NCI-H2107 (cell line): ENCODE results near the gene FTH1.
A peak's percentile ranks its signal among the peaks of the same experiment; 100 is the strongest.

Source experiments
- DNase-seq: peaks from one replicate; lab custom pipeline; 2025; lab: John Stamatoyannopoulos, UW

Gene FTH1

DNA sequence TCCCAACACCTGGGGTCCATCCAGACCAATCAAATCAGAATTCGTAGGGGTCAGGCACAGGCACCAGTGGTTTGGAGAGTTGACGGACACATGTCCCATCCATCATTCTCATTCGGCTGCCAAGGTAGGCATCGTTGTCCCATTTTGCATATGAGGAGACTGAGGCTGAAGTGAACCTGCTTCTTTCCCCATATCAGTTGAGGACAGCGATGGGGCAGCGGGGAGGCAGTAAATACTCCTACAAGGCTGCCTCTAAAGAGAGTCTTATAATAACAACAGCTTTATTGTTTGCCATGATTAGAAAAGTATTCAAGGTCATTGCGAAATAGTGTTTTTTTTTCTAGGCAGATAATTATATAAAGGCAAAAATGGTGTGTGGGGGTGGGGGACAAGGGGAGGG is 18.9 kb downstream of the FTH1 start:
- DNase-seq = no peak

DNA sequence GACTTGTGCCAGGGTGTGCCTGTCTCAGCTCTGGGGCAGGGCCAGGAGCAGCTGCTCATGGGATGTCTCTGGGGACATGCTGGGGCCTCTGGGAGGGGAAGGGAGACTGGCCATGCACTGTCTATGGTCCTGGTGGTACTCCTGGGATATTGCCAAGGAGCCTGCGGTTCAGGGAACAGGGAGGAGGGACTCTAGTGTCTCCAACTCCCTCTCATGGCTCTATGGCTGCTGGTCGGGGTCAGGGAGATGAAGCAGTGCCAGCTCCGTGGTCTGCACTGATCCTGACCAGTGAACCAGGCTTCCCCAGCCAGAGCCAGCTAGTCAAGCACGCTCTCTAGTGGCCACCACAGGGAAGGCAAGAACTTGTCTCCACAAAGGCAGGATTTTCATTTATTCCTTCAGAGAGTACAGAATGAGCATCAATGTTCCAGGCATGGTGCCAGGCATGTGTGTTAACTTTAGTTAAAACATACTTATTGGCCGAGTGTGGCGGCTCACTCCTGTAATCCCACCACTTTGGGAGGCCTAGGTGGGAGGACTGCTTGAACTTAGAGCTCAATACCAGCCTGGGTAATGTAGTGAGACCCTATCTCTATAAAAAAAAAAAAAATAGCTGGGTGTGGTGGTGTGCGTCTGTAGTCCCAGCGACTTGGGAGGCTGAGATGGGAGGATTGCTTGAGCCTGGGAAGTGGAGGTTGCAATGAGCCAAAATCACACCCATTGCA is 19.8 kb downstream of the FTH1 start:
- DNase-seq = peak; percentile 67

DNA sequence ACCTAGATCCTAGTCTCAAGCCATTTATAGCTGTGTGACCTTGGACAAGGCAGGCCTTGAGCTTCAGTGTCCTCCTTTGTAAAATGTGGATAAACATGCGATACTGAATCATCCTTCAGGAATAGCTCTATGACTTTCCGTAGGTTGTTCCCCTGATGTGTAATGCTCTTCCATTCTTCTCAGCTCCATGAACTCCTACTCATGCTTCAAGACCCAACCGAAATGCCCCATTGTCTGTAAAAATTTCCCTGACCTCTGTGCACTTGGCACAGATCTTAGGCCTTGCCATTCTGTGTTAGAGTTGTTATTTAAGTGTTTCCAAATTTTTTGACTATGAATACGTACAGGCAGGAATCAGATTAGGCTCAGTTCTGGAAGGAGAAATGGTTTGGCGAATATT is 20.5 kb downstream of the FTH1 start:
- DNase-seq = no peak

DNA sequence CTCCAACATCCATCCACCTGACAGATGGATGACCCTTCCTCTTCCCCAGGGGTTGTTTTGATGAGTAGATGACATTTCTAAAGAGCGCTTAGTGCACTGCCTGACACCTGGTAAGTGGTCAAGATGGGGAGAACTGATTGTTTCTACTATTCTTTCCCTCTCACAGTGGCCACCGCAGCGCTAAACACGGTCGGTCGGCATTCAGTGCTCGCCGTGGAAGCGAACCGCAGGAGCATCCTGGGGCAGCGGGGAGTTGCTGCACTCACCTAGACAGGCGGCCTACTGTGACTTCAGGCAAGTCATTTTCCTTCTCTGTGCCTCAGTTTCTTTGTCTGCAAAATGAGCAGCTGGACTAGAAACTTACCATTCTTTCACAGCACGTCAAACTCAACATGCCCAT is 22.2 kb downstream of the FTH1 start:
- no peak for DNase-seq

DNA sequence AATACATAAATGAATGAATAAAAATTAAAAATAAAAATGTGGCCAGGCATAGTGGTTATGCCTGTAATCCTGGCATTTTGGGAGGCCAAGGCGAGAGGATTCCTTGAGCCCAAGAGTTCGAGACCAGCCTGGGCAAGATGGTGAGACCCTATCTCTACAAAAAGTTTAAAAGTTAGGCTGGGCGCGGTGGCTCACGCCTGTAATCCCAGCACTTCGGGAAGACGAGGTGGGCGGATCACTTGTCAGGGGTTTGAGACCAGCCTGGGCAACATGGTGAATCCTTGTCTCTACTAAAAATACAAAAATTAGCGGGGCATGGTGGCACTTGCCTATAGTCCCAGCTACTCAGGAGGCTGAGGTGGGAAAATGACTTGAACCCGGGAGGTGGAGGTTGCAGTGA is 27.0 kb downstream of the FTH1 start:
- no peak for DNase-seq

DNA sequence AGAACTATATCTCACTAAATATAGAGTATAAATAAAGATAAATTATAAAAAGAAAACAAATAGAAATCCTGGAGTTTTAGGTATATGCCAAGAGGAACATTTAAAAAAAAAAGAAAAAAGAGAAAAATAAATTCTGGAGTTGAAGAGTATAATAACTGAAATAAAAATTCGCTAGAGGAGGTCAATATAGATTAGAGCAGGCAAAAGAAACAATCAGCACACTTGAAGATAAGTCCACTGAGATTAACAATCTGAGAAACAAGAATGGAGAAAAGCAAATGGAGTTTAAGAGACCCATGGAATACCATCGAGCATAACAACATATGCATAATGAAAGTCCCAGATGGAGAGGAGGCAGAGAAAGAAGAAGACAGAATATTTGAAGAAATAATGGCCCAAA is 31.6 kb downstream of the FTH1 start:
- DNase-seq = no peak

DNA sequence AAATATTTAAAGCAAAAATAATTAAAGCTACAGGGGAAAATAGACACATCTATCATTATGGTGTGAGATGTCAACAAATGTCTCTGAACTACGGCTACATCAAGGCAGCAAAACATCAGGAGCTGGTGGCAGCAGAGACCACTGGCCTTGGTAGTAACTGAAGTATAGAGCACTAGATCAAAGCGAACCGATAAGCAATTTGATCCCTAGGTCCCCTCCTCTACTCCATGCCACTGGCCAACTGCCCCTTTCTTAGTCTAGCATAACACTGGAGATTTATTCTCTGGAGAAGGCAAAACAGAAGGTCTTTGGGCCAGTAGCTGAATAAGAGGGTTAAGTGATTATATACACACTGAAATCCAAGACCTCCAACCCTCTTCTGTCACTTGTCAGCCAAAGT is 36.5 kb downstream of the FTH1 start:
- no peak for DNase-seq

DNA sequence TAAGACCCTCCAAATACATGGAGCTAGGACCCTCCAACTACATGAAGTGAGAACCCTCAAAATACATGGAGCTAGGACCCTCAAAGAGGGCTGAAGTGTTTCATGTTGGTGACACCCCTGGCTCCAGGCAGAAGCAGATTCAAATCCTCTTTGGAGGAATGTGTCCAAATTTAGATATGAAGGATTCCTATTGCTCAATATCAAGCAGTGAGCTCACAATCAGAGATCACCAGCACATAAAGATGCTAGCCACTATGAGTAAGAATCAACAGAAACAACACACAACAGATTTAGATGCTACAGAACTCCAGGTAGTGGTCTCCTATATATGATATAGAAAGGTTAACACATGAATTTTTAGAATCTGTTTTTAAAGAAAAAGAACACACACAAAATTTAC is 38.8 kb downstream of the FTH1 start:
- DNase-seq = no peak

DNA sequence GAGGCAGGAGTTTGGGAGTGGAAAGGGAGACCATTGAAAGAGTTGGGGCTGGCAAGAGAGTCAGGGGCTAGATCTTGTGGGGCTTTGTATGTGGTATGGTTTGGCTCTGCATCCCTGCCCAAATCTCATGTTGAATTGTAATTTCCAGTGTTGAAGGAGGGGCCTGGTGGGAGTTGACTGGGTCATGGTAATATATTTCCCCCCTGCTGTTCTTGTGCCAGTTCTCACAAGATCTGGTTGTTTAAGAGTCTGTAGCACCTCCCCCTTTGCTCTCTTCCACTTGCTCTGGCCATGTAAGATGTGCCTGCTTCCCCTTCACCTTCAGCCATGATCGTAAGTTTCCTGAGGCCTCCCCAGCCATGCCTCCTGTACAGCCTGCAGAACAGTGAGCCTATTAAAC is 39.9 kb downstream of the FTH1 start:
- DNase-seq = no peak

DNA sequence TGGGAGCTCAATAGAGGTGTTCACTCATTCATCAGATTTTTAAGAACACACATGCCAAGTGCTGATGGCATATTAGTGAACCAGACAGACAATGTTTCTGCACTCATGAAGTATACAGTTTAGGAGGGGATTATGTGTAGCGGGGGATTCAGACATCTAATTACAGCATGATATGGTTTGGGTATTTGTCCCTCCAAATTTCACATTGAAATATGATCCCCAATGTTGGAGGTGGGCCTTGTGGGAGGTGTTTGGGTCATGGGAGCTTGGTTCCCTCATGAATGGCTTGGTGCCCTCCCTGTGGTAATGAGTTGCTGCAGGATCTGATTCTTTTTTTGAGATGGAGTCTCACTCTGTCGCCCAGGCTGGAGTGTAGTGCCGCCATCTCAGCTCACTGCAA is 41.2 kb downstream of the FTH1 start:
- no peak for DNase-seq

DNA sequence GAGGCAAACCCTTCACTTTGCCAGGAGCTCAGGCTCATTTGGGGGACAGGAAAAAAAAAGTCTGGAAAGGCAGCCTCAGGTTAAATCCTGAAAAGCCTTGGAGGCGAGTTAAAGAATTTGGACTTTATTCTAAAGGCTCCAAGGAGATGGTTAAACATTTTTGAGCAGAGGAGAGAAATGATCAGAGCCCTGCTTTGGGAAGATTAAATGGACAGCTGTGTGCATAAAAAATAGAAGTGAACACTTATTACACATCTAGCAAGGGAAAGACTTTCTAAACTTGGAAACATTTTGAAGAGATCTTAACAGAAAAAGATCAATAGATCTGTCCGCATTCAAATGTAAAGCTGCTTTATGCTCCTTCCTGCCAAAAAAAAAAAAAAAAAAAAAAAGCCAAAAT is 41.7 kb downstream of the FTH1 start:
- DNase-seq = no peak

DNA sequence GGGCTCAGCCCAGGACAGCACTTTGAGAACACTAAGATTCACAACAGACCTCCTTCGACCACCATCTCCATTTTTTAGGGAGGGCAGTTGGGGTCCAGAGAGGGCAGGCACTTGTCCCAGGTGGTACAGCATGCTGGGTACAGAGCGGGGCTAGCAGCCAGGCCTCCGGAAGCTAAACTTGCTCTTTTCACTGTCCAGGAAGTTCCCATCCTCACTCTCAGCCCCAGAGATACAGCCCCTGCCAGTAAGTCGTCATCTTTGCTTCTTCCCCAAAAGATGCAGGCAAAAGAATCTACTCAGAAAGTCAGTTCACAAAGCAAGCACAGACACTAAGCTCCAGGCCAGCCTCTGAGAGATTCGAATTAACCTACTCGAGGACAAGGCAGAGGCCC is 43.4 kb downstream of the FTH1 start:
- DNase-seq = no peak

DNA sequence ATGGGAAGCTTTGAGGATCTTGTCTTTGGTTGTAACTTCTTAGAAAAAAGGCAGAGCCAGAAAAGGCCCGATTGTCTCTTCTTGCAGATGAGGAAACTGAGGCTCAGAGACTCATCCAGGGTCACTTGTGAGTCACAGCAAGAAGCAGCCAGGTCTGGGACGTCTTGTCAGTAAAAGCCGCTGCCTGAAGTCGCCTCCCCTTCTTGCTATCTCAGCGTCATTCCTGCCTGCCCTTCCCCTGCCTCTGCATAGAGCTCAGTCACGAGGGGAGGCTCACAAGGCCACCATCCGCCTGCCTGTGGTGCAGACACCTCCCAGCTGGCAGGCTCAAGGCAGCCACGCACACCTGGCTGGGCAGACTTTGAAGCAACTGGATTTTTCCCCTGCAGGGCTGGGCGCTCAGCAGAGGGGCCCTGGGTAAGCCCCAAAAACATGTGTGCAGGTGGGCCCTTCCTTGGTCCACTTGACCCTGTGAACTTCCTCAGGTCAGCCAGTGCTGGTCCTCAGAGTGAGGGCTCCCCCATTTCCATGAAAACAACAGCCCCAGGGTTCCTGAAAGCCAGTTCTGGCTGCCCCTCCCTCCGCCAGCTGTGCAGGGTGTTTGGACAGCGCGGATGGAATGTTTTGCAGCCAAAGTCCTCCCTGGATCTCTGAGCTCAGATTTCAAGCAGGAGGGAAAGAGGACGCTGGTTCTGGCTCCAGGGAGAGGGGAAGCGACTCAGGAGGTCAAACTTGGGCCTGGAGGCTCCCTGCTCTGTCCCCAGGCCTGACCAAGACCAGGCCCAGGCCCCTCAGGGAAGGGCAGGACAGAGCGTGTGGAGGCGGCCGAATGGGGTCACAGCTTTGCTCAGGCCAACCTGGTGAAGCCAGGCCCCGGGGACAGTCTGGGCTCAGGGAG is 44.0 kb downstream of the FTH1 start:
- no peak for DNase-seq

DNA sequence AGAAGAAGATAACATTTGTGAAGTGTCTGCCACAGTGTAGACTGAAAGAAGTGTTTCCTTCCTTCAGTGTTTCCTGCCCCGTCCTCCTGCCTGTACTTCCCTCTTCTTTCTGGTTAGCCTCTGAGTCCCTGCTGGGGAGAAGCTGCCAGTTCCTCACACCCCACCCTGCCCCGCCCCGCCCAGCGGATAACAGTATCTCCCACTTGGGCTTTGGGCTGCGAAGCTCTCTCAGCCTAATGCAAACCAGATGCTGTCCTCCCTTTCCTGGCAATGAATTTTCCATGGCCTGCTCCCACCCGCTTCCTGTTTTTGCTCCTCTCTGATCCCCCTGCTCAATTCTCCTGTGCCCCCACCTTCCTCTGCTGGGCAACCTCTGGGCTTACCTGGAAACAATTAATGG is 44.9 kb downstream of the FTH1 start:
- no peak for DNase-seq

DNA sequence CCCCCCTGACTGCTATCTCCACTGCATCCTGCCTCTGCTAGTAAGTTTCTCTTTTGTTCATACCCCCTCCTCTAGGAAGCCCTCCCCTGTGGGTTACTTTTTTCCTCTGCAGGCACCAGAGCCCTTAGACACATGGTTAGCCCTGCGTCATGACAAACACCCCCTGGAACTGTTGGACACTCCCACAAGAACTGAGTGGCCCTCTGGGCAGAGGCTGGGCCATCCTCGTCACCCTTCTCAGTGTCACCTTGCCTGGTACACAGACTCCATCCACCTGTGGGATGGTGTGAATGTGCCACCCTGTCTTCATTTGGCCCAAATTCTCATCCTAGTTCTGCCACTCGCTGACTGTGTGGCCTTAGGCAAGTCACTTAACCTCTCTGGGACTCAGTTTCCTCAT is 46.0 kb downstream of the FTH1 start:
- no peak for DNase-seq

DNA sequence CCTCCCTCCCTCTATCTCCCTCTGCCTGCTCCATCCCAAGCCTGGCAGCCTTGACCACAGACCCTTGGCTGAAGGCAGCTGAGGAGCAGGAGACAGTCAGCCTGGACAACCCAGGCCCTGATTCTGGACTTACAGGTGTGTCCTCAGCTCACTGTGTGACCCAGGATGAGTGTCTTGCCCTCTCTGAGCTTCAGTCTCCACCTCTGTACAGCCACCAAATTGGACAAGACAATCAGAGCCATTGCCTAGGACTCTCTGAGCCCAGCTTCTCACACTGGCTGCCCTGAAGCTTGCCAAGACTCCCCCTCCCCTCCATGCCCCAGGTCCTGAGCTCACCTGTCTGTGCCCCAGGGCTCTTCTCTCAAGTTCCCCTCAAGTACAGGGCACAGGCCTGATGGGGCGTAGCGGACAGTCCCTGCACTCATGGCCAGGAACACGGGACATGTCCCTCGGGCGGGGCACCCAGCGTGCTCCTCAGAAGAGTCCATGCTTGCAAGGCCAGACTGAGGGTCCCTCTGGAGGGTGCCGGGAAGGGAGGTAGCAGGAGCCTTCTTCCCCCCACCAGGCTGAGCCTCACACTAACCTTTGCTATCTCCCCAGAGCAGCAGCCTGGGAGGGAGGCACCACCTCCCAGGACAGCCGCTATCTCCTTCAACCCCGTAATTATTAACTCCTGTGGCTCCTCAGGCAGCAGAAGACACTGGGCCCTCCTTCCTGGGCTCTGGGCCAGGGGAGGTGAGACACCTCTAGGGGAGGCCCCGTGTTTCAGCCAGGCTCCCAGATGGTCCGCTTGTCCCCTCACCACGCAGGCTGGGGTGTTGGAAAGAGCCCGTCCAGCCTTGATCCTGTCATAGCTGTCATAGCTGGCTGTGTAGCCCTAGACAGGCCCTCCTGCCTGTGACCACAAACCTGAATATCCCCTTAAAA is 47.5 kb downstream of the FTH1 start:
- no peak for DNase-seq

DNA sequence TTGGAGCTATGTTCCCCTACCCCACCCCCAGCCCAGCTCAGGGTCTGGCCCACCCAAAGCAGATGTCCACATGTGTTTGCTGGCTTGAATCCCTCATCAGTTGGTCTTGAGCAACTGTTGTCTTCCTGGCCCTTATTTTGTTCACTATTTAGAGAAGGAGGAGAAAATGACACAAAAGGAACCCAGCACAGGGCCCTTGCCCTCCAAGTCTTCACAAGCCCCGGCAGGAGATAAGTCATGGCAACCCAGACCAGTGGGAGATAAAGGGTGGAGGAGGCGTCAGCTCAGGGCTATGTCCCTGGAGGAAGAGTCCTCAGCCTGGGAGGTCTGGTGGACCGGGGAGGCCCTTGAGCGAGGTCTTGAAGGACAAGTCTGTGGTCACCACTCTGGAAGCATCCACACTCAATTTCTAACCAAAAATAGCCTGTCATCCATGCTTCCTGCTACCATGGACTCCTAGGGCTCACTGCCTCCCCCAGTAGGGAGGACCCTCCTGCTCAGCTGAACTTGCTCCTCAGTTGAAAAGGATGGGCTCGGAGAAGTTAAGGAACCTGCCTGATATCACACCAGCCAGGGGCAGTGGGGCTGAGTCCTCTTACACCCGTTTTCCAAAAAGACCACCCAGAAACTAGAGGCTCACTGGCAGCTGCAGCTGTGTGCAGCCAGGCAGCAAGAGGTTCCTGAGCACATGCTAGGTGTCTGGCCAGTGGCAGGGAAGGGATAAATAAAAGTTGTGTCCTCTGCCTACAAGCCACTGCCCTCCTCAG is 48.3 kb downstream of the FTH1 start:
- no peak for DNase-seq

DNA sequence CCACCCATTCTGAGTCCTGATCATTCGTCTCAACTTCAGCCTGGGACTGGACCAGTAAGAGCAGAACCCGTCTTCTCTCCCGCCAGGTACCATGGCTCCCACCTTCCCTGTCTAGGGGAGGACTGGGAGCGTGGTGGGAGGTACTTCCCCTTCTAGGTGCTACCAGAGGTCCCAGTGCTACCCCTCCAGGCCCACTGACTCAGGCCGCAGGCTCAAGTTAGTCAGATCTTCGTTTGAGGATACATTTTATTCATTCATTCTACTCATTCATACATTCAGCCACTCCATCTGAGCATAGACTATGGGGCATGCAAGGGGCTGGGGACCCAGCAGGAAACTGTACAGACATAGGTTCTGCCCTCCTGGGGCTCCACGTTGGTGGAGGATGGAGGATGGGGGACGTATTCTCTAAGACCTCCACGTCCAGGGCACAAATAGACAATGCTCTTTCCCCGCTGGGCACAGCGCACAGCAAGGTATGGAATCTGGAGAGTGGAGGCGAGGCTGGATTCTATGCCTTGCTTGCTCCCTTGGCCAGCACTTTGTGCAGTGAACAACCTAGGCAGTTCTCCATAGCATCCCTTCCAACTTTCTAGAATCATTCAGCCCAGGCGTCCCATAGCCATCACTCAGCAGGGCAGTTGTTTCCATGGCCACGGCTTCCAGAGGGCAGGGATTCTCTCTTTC is 49.0 kb downstream of the FTH1 start:
- DNase-seq = no peak

DNA sequence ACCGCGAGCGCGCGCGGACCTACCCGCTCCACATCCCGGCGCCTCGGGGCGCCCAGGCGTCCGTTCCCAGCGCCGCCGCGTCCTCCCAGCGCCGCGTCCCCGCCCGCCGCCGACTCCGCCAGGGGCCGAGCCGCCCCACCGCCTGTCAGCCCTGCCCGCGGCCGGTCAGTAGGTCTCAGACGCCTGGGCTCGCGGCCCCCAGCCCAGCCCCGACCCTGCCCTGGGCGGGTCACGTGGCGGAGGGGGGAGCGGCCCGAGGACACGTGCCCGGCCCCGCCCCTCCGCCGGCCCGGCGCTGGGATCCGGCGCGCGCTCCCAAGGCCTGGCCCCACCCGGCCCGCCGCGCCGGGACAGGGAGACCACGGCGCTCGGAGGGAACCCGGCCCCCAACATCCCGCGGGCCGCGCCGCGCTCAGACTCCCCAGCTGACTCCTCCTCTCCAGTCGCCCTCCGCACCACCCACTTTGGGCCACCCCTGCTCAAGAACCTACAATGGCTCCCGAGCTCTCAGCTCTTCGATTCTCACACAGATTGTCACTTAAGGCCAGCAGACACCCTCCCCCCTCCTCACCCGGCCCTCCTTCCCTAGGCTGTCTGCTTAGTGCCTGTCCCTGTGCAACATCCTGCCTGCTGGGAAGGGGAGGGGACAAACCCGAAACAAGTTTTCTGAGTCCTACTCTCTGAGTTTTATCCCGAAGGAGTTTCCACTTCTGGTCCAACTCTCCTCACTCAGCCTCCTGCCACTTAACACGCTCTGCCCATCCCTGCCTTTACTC is 49.9 kb downstream of the FTH1 start, which contains the start of gene RAB3IL1:
Gene RAB3IL1 (minus strand): TSS at position 233 of the 776 bp plus-strand sequence. CDS start 199 bp downstream, at position 34.
- DNase-seq = no peak

DNA sequence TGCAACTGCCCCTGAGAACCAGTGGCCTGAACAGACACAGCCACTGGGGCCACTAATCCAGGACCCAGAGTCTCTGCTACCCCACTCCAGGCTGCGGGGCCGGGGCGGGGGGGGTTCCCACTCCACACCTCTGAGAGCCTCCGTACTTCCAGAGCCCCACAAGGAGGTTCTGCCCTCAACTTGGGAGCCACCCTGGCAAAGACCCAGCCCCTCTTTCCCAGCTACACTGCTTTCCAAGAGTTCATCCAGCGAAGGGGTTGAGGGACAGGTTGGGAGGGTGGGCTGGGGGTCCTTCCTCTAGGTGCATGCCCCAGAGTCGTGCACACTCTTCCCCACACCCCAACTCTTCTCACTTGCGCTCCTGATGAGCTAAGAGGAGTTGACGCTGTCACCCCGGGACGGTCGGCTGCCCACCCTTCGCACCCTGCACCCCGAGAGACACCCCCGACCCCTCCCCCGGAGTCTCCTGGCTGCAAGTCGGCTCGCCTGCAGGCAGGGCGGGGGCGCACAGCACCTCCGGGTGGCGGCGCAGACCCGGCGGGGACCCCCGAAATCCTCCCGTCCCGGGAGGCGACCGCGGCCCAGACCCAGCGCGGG is 50.6 kb downstream of the FTH1 start:
- DNase-seq = no peak
